Small intestine (tissue), 7 donors: ENCODE data around the gene SETD1A. TPM values are rescaled to one million over a fixed set of nuclear protein-coding genes. Genes with fewer than 3 reads are reported as not detected.
"Not testable (repeated sequence)": the region's sequence is repeated elsewhere in the genome, so short reads cannot be mapped to it uniquely, and the experiment has no call there.

Experiments
- DNase-seq, 2 donors: peaks; one replicate each; pipeline versions ENCODE4 v3.0.0 to v3.0.0-alpha.2; 2013
- FAIRE-seq: peaks from 2 replicates; lab custom pipeline; 2012; peaks lifted over from hg19 to GRCh38; lab: Jason Lieb, UNC
- H3K27ac ChIP-seq, 3 donors: one replicate each; pipeline ENCODE4 v1.5.1; 2013; ENCODE audit warnings: low read length in 2 of 3, mild to moderate bottlenecking in 2 of 3, control low read depth in 1 of 3, inconsistent platforms in 1 of 3, low read depth in 1 of 3, moderate library complexity in 1 of 3
- H3K27me3 ChIP-seq, 3 donors: one replicate each; pipeline ENCODE4 v1.6.1; 2013; ENCODE audit warnings: low read length in 3 of 3, inconsistent platforms in 1 of 3; ENCODE audit not compliant: control insufficient read depth in 3 of 3, insufficient read depth in 3 of 3
- H3K36me3 ChIP-seq, 3 donors: one replicate each; pipeline ENCODE4 v1.6.1; 2013; ENCODE audit warnings: low read length in 3 of 3, inconsistent platforms in 1 of 3, low read depth in 1 of 3, mild to moderate bottlenecking in 1 of 3, moderate library complexity in 1 of 3; ENCODE audit not compliant: control insufficient read depth in 3 of 3, insufficient read depth in 2 of 3
- H3K4me1 ChIP-seq, 3 donors: one replicate each; pipeline ENCODE4 v1.6.1; 2013; ENCODE audit warnings: low read length in 2 of 3, inconsistent platforms in 1 of 3, low read depth in 1 of 3, mild to moderate bottlenecking in 1 of 3, moderate library complexity in 1 of 3; ENCODE audit not compliant: control insufficient read depth in 3 of 3, insufficient read depth in 2 of 3
- H3K4me3 ChIP-seq, 3 donors: one replicate each; pipeline ENCODE4 v1.5.1; 2013; ENCODE audit warnings: low read length in 3 of 3, control low read depth in 1 of 3, inconsistent platforms in 1 of 3, low read depth in 1 of 3, mild to moderate bottlenecking in 1 of 3, moderate library complexity in 1 of 3
- H3K9me3 ChIP-seq, 2 donors: one replicate each; pipeline ENCODE4 v1.6.1; 2013; ENCODE audit warnings: low read depth in 1 of 2, low read length in 1 of 2; ENCODE audit not compliant: control insufficient read depth in 2 of 2, insufficient read depth in 1 of 2
- WGBS, 3 donors: extraction: QIAGEN DNeasy Blood & Tissue Kit; methylation state at CpG; one replicate each; pipeline ENCODE4 v1.1.7; 2013; 5-methylcytosine and 5-hydroxymethylcytosine counted together
- polyA plus RNA-seq, 4 donors: library from polyadenylated mRNA; stranded (reverse) in 3 of 4; unstranded in 1 of 4; fragments of 200-250 nt in 3 of 4; fragments of 120-200 nt in 1 of 4; gene quantifications; one replicate each; pipeline versions ENCODE4 v1.2.1 to v1.2.3, GENCODE V29; 2013
- donor health status: healthy with polysubstance abuse.
- donor health status: control.
- donor health status: control.
- donor health status: Bipolar disorder and iron deficiency.
- donor health status: healthy.

The SETD1A gene
- polyA plus RNA-seq, 4 donors = 6.9 to 11.4 (median 9.0) TPM

- H3K4me1 ChIP-seq = no peaks in the 10 kb centered on the region
- H3K4me3 ChIP-seq = peak within 1 kb of the TSS in 1 of 3 donors; percentile 22
- no peaks in the 10 kb centered on the region for H3K36me3 ChIP-seq
- 10 to 16% (median 13%) methylated on average over 32 to 44 of the region's 45 CpGs for WGBS, 3 donors
- no peaks in the 10 kb centered on the region for H3K9me3 ChIP-seq
- H3K27me3 ChIP-seq = peaks cover 0 to 59% (median 9%) of the 10 kb centered on the region in 3 donors
- DNase-seq (no peak), FAIRE-seq (no peak)
- no peak within 1 kb of the TSS for H3K27ac ChIP-seq
Observed at GRCh38 chr16:31010585-31011325, 53.2 kb downstream of the SETD1A start, which contains the start of gene STX1B. Gene STX1B, minus strand, starts transcription at chr16:31010638. Its CDS starts 242 bp downstream, at chr16:31010396.

GRCh38 chr16:31011815-31012214, 54.3 kb downstream of the SETD1A start:
- not testable (repeated sequence) for FAIRE-seq
- peaks cover 0 to 51% (median 8%) of the 10 kb centered on the region in 3 donors for H3K27me3 ChIP-seq
- WGBS, 3 donors = 81 to 83% (median 82%) methylated on average over 7 of the region's 7 CpGs

GRCh38 chr16:31013292-31013691, 55.7 kb downstream of the SETD1A start:
- FAIRE-seq = not testable (repeated sequence)
- peaks cover 0 to 38% (median 8%) of the 10 kb centered on the region in 3 donors for H3K27me3 ChIP-seq

More at GRCh38 chr16:31011815-31012214, 54.3 kb downstream of the SETD1A start:
- not testable (repeated sequence) for H3K4me1 ChIP-seq, H3K27ac ChIP-seq, H3K36me3 ChIP-seq, H3K4me3 ChIP-seq, DNase-seq, H3K9me3 ChIP-seq

GRCh38 chr16:31016018-31016417, 58.5 kb downstream of the SETD1A start:
- WGBS, 3 donors = 66 to 68% (median 68%) methylated on average over 6 of the region's 6 CpGs
- Histone ChIP-seq H3K4me3 (no peak overlapping the region), H3K9me3 (no peaks in the 10 kb centered on the region), H3K27me3 (peaks cover 0 to 17% (median 5%) of the 10 kb centered on the region in 3 donors), H3K27ac (no peak overlapping the region), H3K36me3 (no peaks in the 10 kb centered on the region), H3K4me1 (no peaks in the 10 kb centered on the region)
- DNase-seq (peak; percentile 21 to 30), FAIRE-seq (no peak)

More at GRCh38 chr16:31013292-31013691, 55.7 kb downstream of the SETD1A start:
- H3K27ac ChIP-seq, H3K4me1 ChIP-seq, H3K9me3 ChIP-seq, DNase-seq, H3K4me3 ChIP-seq, H3K36me3 ChIP-seq: not testable (repeated sequence)

GRCh38 chr16:31017756-31018155, 60.2 kb downstream of the SETD1A start:
- FAIRE-seq, H3K4me3 ChIP-seq, H3K36me3 ChIP-seq, H3K27me3 ChIP-seq, H3K4me1 ChIP-seq, DNase-seq, H3K27ac ChIP-seq, H3K9me3 ChIP-seq: not testable (repeated sequence)
- 93 to 95% (median 95%) methylated on average over 10 of the region's 10 CpGs for whole genome bisulfite sequencing, 3 donors

GRCh38 chr16:31020536-31020935, 63.0 kb downstream of the SETD1A start:
- H3K27ac ChIP-seq = no peak overlapping the region
- no peak overlapping the region for H3K4me3 ChIP-seq
- no peaks in the 10 kb centered on the region for H3K36me3 ChIP-seq
- 89 to 98% (median 91%) methylated on average over 3 of the region's 3 CpGs for WGBS, 3 donors
- no peaks in the 10 kb centered on the region for H3K4me1 ChIP-seq
- DNase-seq = no peak
- H3K9me3 ChIP-seq = no peaks in the 10 kb centered on the region
- H3K27me3 ChIP-seq = no peaks in the 10 kb centered on the region
- FAIRE-seq = no peak

- Histone ChIP-seq H3K4me1 (no peaks in the 10 kb centered on the region), H3K4me3 (no peak overlapping the region), H3K27ac (peak overlapping the region in 2 of 3 donors; percentile 8 to 61), H3K27me3 (no peaks in the 10 kb centered on the region), H3K36me3 (no peaks in the 10 kb centered on the region), H3K9me3 (no peaks in the 10 kb centered on the region)
- 31 to 58% (median 50%) methylated on average over 12 of the region's 12 CpGs for WGBS, 3 donors
- no peak for FAIRE-seq
- DNase-seq = peak; percentile 52 to 76
Observed at GRCh38 chr16:31022544-31023251, 65.1 kb downstream of the SETD1A start.

- H3K4me3 ChIP-seq = no peak overlapping the region
- H3K4me1 ChIP-seq = no peaks in the 10 kb centered on the region
- WGBS, 3 donors = 92 to 94% (median 92%) methylated on average over 4 of the region's 4 CpGs
- no peaks in the 10 kb centered on the region for H3K36me3 ChIP-seq
- FAIRE-seq (no peak), DNase-seq (no peak)
- H3K9me3 ChIP-seq = no peaks in the 10 kb centered on the region
- no peaks in the 10 kb centered on the region for H3K27me3 ChIP-seq
- peak overlapping the region in 1 of 3 donors; percentile 8 for H3K27ac ChIP-seq
Observed at GRCh38 chr16:31023252-31023602, 65.7 kb downstream of the SETD1A start.
